Peyer's patch (tissue), 4 donors: ENCODE data around the gene GGTLC2.

Experiments used
- CTCF ChIP-seq, 6 experiments: fragments of 450-650 bp in 4 of 6; fragments of 200-600 bp in 2 of 6; sonication (generic) in 1 of 6; IDR thresholded peaks; one replicate each; pipeline ENCODE4 v1.5.1; 2017 to 2019; ENCODE audit warnings: antibody characterized with exemption in 6 of 6, mild to moderate bottlenecking in 3 of 6, moderate library complexity in 1 of 6
- POLR2A ChIP-seq, 2 donors: fragments of 450-650 bp; IDR thresholded peaks; one replicate each; pipeline ENCODE4 v1.5.1; 2017; ENCODE audit warnings: antibody characterized with exemption in 2 of 2, mild to moderate bottlenecking in 2 of 2, moderate library complexity in 2 of 2

GRCh38 chr22:22667966-22668880, 23.8 kb downstream of the GGTLC2 start:
- TF ChIP-seq POLR2A (IDR thresholded peaks at IDR 0.05): no peak
- TF ChIP-seq CTCF (IDR thresholded peaks at IDR 0.05): no peak
